Kidney epithelial cell (primary cell): Measurements from ENCODE around the gene NXN. TPM values are rescaled to one million over a fixed set of nuclear protein-coding genes. Genes with fewer than 3 reads are reported as not detected.

Source experiments
- DNase-seq: peaks from one replicate; pipeline ENCODE4 v3.0.0-alpha.2; 2010; ENCODE audit warnings: low read depth
- H3K27me3 ChIP-seq: 2 replicates; pipeline ENCODE4 v1.6.0; 2011; ENCODE audit warnings: low read length; ENCODE audit not compliant: control insufficient read depth, insufficient read depth
- H3K36me3 ChIP-seq: 2 replicates; pipeline ENCODE4 v1.5.1; 2011; ENCODE audit warnings: low read length; ENCODE audit not compliant: control insufficient read depth, insufficient read depth
- H3K4me3 ChIP-seq: 2 replicates; pipeline ENCODE4 v1.5.1; 2011; ENCODE audit warnings: low read depth, mild to moderate bottlenecking, control low read depth, low read length
- CTCF ChIP-seq: IDR thresholded peaks from 2 replicates; pipeline ENCODE4 v1.5.1; 2011; ENCODE audit warnings: mild to moderate bottlenecking, moderate library complexity, low read length, control low read depth, inconsistent platforms; ENCODE audit not compliant: insufficient read depth, poor library complexity, severe bottlenecking
- total RNA-seq: library from RNA; depleted of rRNA; stranded (reverse); fragments of >200 nt; gene quantifications from 2 replicates; pipeline ENCODE4 v1.2.3, GENCODE V29; 2015

The NXN gene
- total RNA-seq, 1 donor from 2014 or later, result 34.3 TPM

- Histone ChIP-seq H3K4me3 (no peak overlapping the region), H3K27me3 (no peaks in the 10 kb centered on the region), H3K36me3 (no peaks in the 10 kb centered on the region)
- no peak for TF ChIP-seq CTCF
- DNase-seq, result no peak
These were observed 181.3 kb downstream of the NXN start for GRCh38 chr17:798246-798645.

- Histone ChIP-seq H3K36me3 (peaks cover under 1% of the 10 kb centered on the region), H3K27me3 (no peaks in the 10 kb centered on the region), H3K4me3 (no peak overlapping the region)
- TF ChIP-seq CTCF, result no peak
- DNase-seq, result no peak
These were observed 182.2 kb downstream of the NXN start for GRCh38 chr17:797236-797840.

- Histone ChIP-seq H3K36me3 (peaks cover 4% of the 10 kb centered on the region), H3K27me3 (no peaks in the 10 kb centered on the region), H3K4me3 (no peak overlapping the region)
- TF ChIP-seq CTCF, result no peak
- DNase-seq, result no peak
These were observed 183.0 kb downstream of the NXN start for GRCh38 chr17:796609-797008.

GRCh38 chr17:795721-796120 is 183.9 kb downstream of the NXN start:
- DNase-seq, result no peak
- no peaks in the 10 kb centered on the region for H3K27me3 ChIP-seq
- no peak for TF ChIP-seq CTCF
- peaks cover 4% of the 10 kb centered on the region for H3K36me3 ChIP-seq
- H3K4me3 ChIP-seq, result no peak overlapping the region

- H3K4me3 ChIP-seq, result no peak overlapping the region
- H3K27me3 ChIP-seq, result no peaks in the 10 kb centered on the region
- no peak for TF ChIP-seq CTCF
- DNase-seq, result no peak
- H3K36me3 ChIP-seq, result peaks cover 4% of the 10 kb centered on the region
These were observed 184.3 kb downstream of the NXN start for GRCh38 chr17:795276-795675.

GRCh38 chr17:794876-795275 is 184.7 kb downstream of the NXN start:
- H3K36me3 ChIP-seq, result peaks cover 4% of the 10 kb centered on the region
- TF ChIP-seq CTCF, result peak; percentile 84
- no peaks in the 10 kb centered on the region for H3K27me3 ChIP-seq
- DNase-seq, result no peak
- no peak overlapping the region for H3K4me3 ChIP-seq
